GM18520 (cell line): ENCODE measurements around the gene ADAMTS13.

Source experiments
- ATAC-seq: cut with Tn5 transposase; IDR thresholded peaks from one replicate; pipeline ENCODE4 v1.9.1; 2021; ENCODE audit not compliant: unreplicated experiment

Gene ADAMTS13

GRCh38 chr9:133505901-133506652 lies 83.9 kb downstream of the ADAMTS13 start:
- ATAC-seq = no peak

GRCh38 chr9:133506653-133507038 lies 84.5 kb downstream of the ADAMTS13 start:
- no peak for ATAC-seq

- no peak for ATAC-seq
These were observed 85.2 kb downstream of the ADAMTS13 start for GRCh38 chr9:133507246-133507965.

GRCh38 chr9:133508046-133508445 lies 85.9 kb downstream of the ADAMTS13 start:
- ATAC-seq = no peak
